ENCODE results near the gene CHST11. TPM values are rescaled to one million over a fixed set of nuclear protein-coding genes. Genes with fewer than 3 reads are reported as not detected.

CHST11 gene
- total RNA-seq, 8 experiments from 2014 or later = 9.3 to 36.8 (median 12.9) TPM

- WGBS, 10 experiments = 60 to 100% (median 86%) methylated on average over 1 to 2 of the region's 5 CpGs; no CpG with 5 or more reads in 3 of the 10 experiments
- in situ Hi-C loops (cut with MboI; ENCODE audit: low pct_unique_long_range_greater_than_20kb in 2 of 9, low sequenced_read_pairs in 9 of 9, unreplicated experiment in 9 of 9) = no loop called here
- no peak for ATAC-seq (replicated peaks in 6 of 8)
- Histone ChIP-seq H3K4me1 (replicated peaks in 1 of 2) (peaks cover 10 to 17% of the 10 kb centered on the region in 2 donors), H3K4me3 (no peak overlapping the region), H3K27ac (no peak overlapping the region)
Observed at GRCh38 chr12:104680491-104680890, 223.7 kb downstream of the CHST11 start.

GRCh38 chr12:104681012-104681690 lies 224.4 kb downstream of the CHST11 start:
- in situ Hi-C loops (cut with MboI; ENCODE audit: low pct_unique_long_range_greater_than_20kb in 2 of 9, low sequenced_read_pairs in 9 of 9, unreplicated experiment in 9 of 9) = no loop called here
- Histone ChIP-seq H3K4me3 (no peak overlapping the region), H3K4me1 (replicated peaks in 1 of 2) (peaks cover 10 to 17% of the 10 kb centered on the region in 2 donors), H3K27ac (no peak overlapping the region)
- peak in 1 of 8 experiments; percentile 25 for ATAC-seq (replicated peaks in 6 of 8)
- 0 to 100% (median 61%) methylated on average over 1 to 3 of the region's 3 CpGs for WGBS, 10 experiments

- H3K4me1 ChIP-seq (replicated peaks in 1 of 2) = peaks cover 0 to 4% of the 10 kb centered on the region in 2 donors
- ATAC-seq (replicated peaks in 6 of 8) = peak in 1 of 8 experiments; percentile 69
- in situ Hi-C loops (cut with MboI; ENCODE audit: low pct_unique_long_range_greater_than_20kb in 2 of 9, low sequenced_read_pairs in 9 of 9, unreplicated experiment in 9 of 9) = no loop called here
- 86 to 100% (median 95%) methylated on average over 1 to 5 of the region's 7 CpGs; no CpG with 5 or more reads in 2 of the 10 experiments for WGBS, 10 experiments
- no peak overlapping the region for H3K4me3 ChIP-seq
- no peak overlapping the region for H3K27ac ChIP-seq
Observed at GRCh38 chr12:104682790-104683279, 226.1 kb downstream of the CHST11 start.

GRCh38 chr12:104683831-104684503 lies 227.2 kb downstream of the CHST11 start:
- WGBS, 10 experiments = 50 to 100% (median 75%) methylated on average over 1 to 5 of the region's 5 CpGs; no CpG with 5 or more reads in 5 of the 10 experiments
- H3K27ac ChIP-seq = no peak overlapping the region
- in situ Hi-C loops (cut with MboI; ENCODE audit: low pct_unique_long_range_greater_than_20kb in 2 of 9, low sequenced_read_pairs in 9 of 9, unreplicated experiment in 9 of 9) = no loop called here
- H3K4me1 ChIP-seq (replicated peaks in 1 of 2) = peaks cover under 1 to 4% of the 10 kb centered on the region in 2 donors
- no peak for ATAC-seq (replicated peaks in 6 of 8)
- no peak overlapping the region for H3K4me3 ChIP-seq

GRCh38 chr12:104684884-104685283 lies 228.1 kb downstream of the CHST11 start:
- no peak overlapping the region for H3K4me3 ChIP-seq
- in situ Hi-C loops (cut with MboI; ENCODE audit: low pct_unique_long_range_greater_than_20kb in 2 of 9, low sequenced_read_pairs in 9 of 9, unreplicated experiment in 9 of 9) = no loop called here
- H3K4me1 ChIP-seq (replicated peaks in 1 of 2) = peaks cover 8 to 10% of the 10 kb centered on the region in 2 donors
- H3K27ac ChIP-seq = no peak overlapping the region
- WGBS, 10 experiments = 50 to 100% (median 100%) methylated on average over 1 of the region's 1 CpG; no CpG with 5 or more reads in 5 of the 10 experiments
- ATAC-seq (replicated peaks in 6 of 8) = peak in 1 of 8 experiments; percentile 31

GRCh38 chr12:104685366-104685765 lies 228.6 kb downstream of the CHST11 start:
- 14 to 100% (median 83%) methylated on average over 1 to 2 of the region's 2 CpGs; no CpG with 5 or more reads in 3 of the 10 experiments for WGBS, 10 experiments
- Histone ChIP-seq H3K4me3 (no peak overlapping the region), H3K27ac (no peak overlapping the region), H3K4me1 (replicated peaks in 1 of 2) (peaks cover 9 to 15% of the 10 kb centered on the region in 2 donors)
- ATAC-seq (replicated peaks in 6 of 8) = peak in 1 of 8 experiments; percentile 65
- in situ Hi-C loops (cut with MboI; ENCODE audit: low pct_unique_long_range_greater_than_20kb in 2 of 9, low sequenced_read_pairs in 9 of 9, unreplicated experiment in 9 of 9) = no loop called here

GRCh38 chr12:104686196-104686595 lies 229.4 kb downstream of the CHST11 start:
- 45 to 100% (median 90%) methylated on average over 1 to 3 of the region's 3 CpGs; no CpG with 5 or more reads in 5 of the 10 experiments for WGBS, 10 experiments
- no peak overlapping the region for H3K4me3 ChIP-seq
- peaks cover 9 to 15% of the 10 kb centered on the region in 2 donors for H3K4me1 ChIP-seq (replicated peaks in 1 of 2)
- in situ Hi-C loops (cut with MboI; ENCODE audit: low pct_unique_long_range_greater_than_20kb in 2 of 9, low sequenced_read_pairs in 9 of 9, unreplicated experiment in 9 of 9) = no loop called here
- H3K27ac ChIP-seq = no peak overlapping the region
- ATAC-seq (replicated peaks in 6 of 8) = peak in 1 of 8 experiments; percentile 18

- no peak overlapping the region for H3K4me3 ChIP-seq
- H3K4me1 ChIP-seq (replicated peaks in 1 of 2) = peaks cover 5 to 15% of the 10 kb centered on the region in 2 donors
- ATAC-seq (replicated peaks in 6 of 8) = no peak
- in situ Hi-C loops (cut with MboI; ENCODE audit: low pct_unique_long_range_greater_than_20kb in 2 of 9, low sequenced_read_pairs in 9 of 9, unreplicated experiment in 9 of 9) = no loop called here
- H3K27ac ChIP-seq = no peak overlapping the region
- WGBS, 10 experiments = 92 to 100% (median 99%) methylated on average over 1 to 10 of the region's 11 CpGs
Observed at GRCh38 chr12:104687823-104688573, 231.2 kb downstream of the CHST11 start.

GRCh38 chr12:104689635-104690034 lies 232.9 kb downstream of the CHST11 start:
- peaks cover 5 to 15% of the 10 kb centered on the region in 2 donors for H3K4me1 ChIP-seq (replicated peaks in 1 of 2)
- H3K4me3 ChIP-seq = no peak overlapping the region
- ATAC-seq (replicated peaks in 6 of 8) = peak in 2 of 8 experiments; percentile 26 to 27
- in situ Hi-C loops (cut with MboI; ENCODE audit: low pct_unique_long_range_greater_than_20kb in 2 of 9, low sequenced_read_pairs in 9 of 9, unreplicated experiment in 9 of 9) = no loop called here
- H3K27ac ChIP-seq = no peak overlapping the region
- 57 to 100% (median 94%) methylated on average over 1 to 3 of the region's 4 CpGs; no CpG with 5 or more reads in 4 of the 10 experiments for WGBS, 10 experiments

- ATAC-seq (replicated peaks in 6 of 8) = no peak
- Histone ChIP-seq H3K4me1 (replicated peaks in 1 of 2) (peaks cover 5 to 15% of the 10 kb centered on the region in 2 donors), H3K4me3 (no peak overlapping the region), H3K27ac (no peak overlapping the region)
- in situ Hi-C loops (cut with MboI; ENCODE audit: low pct_unique_long_range_greater_than_20kb in 2 of 9, low sequenced_read_pairs in 9 of 9, unreplicated experiment in 9 of 9) = no loop called here
- 92 to 100% (median 98%) methylated on average over 1 to 14 of the region's 19 CpGs; no CpG with 5 or more reads in 3 of the 10 experiments for WGBS, 10 experiments
Observed at GRCh38 chr12:104691721-104692556, 235.2 kb downstream of the CHST11 start.

GRCh38 chr12:104692557-104693218 lies 235.9 kb downstream of the CHST11 start:
- no peak overlapping the region for H3K27ac ChIP-seq
- in situ Hi-C loops (cut with MboI; ENCODE audit: low pct_unique_long_range_greater_than_20kb in 2 of 9, low sequenced_read_pairs in 9 of 9, unreplicated experiment in 9 of 9) = no loop called here
- WGBS, 10 experiments = 40 to 100% (median 100%) methylated on average over 1 to 3 of the region's 4 CpGs; no CpG with 5 or more reads in 1 of the 10 experiments

More at GRCh38 chr12:104692557-104693218, 235.9 kb downstream of the CHST11 start:
- no peak overlapping the region for H3K4me3 ChIP-seq
- ATAC-seq (replicated peaks in 6 of 8) = no peak
- H3K4me1 ChIP-seq (replicated peaks in 1 of 2) = peaks cover 5 to 15% of the 10 kb centered on the region in 2 donors
